ENCODE data around the gene FGL2. TPM values are rescaled to one million over a fixed set of nuclear protein-coding genes. Genes with fewer than 3 reads are reported as not detected.
"Not testable (repeated sequence)": the region's sequence is repeated elsewhere in the genome, so short reads cannot be mapped to it uniquely, and the experiment has no call there.

The FGL2 gene
- total and polyA plus RNA-seq, 4 donors, result 3.3 to 21.6 (median 17.6) TPM

DNA sequence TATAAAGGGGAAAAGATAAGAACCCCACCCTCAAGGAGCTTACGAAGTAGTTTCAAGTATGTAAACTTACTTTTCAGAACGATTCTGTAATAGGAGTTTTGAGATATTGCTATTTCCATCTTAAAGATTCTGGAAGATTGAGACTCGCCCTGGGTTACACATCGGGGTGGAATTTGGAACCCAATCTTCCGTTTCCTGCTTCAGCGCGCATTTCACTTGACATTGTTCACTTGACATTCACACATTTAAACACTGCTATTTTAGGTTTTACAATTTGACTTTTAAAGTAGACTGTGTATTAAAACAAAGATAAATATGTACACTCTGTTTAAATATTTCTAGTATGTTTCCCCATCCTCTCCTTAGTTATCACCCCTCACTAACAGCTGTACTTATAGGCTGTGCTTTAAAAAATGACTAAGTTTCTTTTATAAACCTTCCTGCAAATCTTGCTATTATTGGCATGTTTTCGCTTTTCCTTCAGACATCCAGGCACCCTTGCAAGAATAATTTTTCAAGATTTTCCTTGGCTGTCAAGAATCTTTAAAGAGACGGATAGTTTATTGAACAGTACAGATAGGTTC, 22.2 kb downstream of the FGL2 start:
- not testable (repeated sequence) for H3K9me3 ChIP-seq (ENCODE audit: control insufficient read depth in 4 of 4, insufficient read depth in 3 of 4, low read length in 3 of 4); H3K27me3 ChIP-seq (ENCODE audit: control insufficient read depth in 3 of 3, insufficient read depth in 3 of 3, low read length in 2 of 3); H3K9ac ChIP-seq (ENCODE audit: insufficient read depth in 1 of 2, low read length in 2 of 2); H3K4me3 ChIP-seq; H3K36me3 ChIP-seq (ENCODE audit: control insufficient read depth in 4 of 4, insufficient read depth in 4 of 4, low read length in 4 of 4); DNase-seq; H3K4me1 ChIP-seq (ENCODE audit: control insufficient read depth in 5 of 5, insufficient read depth in 5 of 5, low read length in 5 of 5); H3K27ac ChIP-seq (ENCODE audit: low read depth in 1 of 2, low read length in 1 of 2)
- 55 to 86% methylated on average over 9 of the region's 9 CpGs for WGBS, 2 donors
- ATAC-seq (ENCODE audit: insufficient read depth, low FRiP score), result peak; percentile 32

DNA sequence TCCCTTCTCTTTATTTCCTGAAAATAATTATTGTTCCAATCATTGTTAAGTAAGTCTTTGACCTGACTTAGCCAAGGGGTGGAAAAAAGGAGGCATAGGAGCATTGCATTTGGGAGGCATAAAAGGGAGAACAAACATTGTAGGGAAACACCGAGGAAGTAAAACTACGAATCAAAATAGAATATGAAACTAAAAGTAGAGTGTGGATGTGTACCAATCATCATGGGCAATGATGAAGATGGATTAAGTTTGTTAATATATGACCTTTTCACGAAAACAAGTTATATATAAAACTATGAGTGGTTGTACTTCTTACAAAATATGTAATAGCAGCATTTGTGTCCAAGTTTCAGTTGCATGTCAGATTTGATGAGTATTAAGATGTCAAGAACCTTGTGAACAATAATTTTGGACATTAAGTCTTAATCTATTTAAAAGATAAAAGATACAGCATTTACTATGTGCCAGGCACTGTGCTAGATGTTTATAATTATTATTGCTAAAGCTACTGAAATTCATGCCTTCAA, 24.3 kb downstream of the FGL2 start:
- H3K27ac ChIP-seq (ENCODE audit: low read depth in 1 of 2, low read length in 1 of 2); ATAC-seq (ENCODE audit: insufficient read depth, low FRiP score); H3K9ac ChIP-seq (ENCODE audit: insufficient read depth in 1 of 2, low read length in 2 of 2); DNase-seq; H3K4me1 ChIP-seq (ENCODE audit: control insufficient read depth in 5 of 5, insufficient read depth in 5 of 5, low read length in 5 of 5); H3K4me3 ChIP-seq; H3K9me3 ChIP-seq (ENCODE audit: control insufficient read depth in 4 of 4, insufficient read depth in 3 of 4, low read length in 3 of 4); H3K36me3 ChIP-seq (ENCODE audit: control insufficient read depth in 4 of 4, insufficient read depth in 4 of 4, low read length in 4 of 4); H3K27me3 ChIP-seq (ENCODE audit: control insufficient read depth in 3 of 3, insufficient read depth in 3 of 3, low read length in 2 of 3): not testable (repeated sequence)
- WGBS, 2 donors, result 64 to 73% methylated on average over 1 of the region's 3 CpGs

DNA sequence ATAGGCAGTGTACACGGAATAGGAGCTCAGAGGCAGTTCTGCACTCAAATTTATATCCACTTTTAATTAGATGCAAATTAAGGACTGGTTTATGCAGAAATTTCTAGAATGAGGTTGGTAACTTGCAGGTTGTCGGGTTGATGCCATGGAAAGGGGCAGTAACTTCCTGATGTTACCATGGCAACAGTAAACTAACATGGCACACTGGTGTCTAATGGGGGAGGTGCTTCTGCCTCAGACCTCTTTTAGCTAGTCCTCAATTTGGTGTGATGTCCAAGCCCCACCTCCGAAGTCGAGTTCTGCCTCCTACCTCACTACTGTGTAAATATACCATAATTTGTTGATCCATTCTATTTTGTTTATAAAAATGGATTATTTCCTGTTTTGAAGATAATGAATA, 25.2 kb downstream of the FGL2 start:
- not testable (repeated sequence) for ATAC-seq (ENCODE audit: insufficient read depth, low FRiP score); H3K36me3 ChIP-seq (ENCODE audit: control insufficient read depth in 4 of 4, insufficient read depth in 4 of 4, low read length in 4 of 4)
- 74 to 79% methylated on average over 3 of the region's 4 CpGs for WGBS, 2 donors

DNA sequence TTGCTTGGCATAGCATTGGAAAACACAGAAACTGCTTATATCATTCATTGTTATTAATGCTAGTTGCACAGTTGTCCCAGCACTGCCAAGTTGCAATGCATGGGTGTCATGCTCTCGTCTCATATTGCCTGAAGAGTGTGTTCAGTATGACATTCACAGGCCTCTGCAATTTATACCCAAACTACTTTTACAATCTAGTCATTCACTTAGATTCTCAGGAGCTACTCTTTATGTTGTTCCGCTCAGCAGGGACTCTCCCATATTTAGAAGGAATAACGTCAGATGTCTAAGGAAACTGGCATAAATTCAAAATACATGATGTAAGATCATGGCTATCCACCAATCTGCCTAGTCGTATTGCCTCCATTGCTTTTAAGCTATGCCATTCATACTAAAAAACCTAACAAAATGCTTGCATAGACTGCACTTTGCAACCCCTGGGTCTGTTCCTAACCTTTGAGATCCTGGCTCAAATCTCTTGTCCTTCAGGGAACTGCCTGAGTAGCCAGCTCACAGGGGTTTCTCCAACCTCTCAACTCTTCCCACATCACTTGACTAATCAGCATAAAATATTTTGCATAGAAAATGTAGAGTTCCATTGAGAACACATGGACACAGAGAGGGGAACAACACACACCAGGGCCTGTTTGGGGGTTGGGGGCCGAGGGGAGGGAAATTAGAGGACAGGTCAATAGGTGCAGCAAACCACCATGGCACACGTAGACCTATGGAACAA, 27.0 kb downstream of the FGL2 start:
- H3K9ac ChIP-seq (ENCODE audit: insufficient read depth in 1 of 2, low read length in 2 of 2); H3K27ac ChIP-seq (ENCODE audit: low read depth in 1 of 2, low read length in 1 of 2); DNase-seq; H3K36me3 ChIP-seq (ENCODE audit: control insufficient read depth in 4 of 4, insufficient read depth in 4 of 4, low read length in 4 of 4); H3K27me3 ChIP-seq (ENCODE audit: control insufficient read depth in 3 of 3, insufficient read depth in 3 of 3, low read length in 2 of 3); H3K4me1 ChIP-seq (ENCODE audit: control insufficient read depth in 5 of 5, insufficient read depth in 5 of 5, low read length in 5 of 5); H3K9me3 ChIP-seq (ENCODE audit: control insufficient read depth in 4 of 4, insufficient read depth in 3 of 4, low read length in 3 of 4); H3K4me3 ChIP-seq; ATAC-seq (ENCODE audit: insufficient read depth, low FRiP score): not testable (repeated sequence)
- 86 to 91% methylated on average over 6 of the region's 6 CpGs for WGBS, 2 donors

More for the DNA sequence above, 25.2 kb downstream of the FGL2 start:
- DNase-seq; H3K4me1 ChIP-seq (ENCODE audit: control insufficient read depth in 5 of 5, insufficient read depth in 5 of 5, low read length in 5 of 5); H3K27me3 ChIP-seq (ENCODE audit: control insufficient read depth in 3 of 3, insufficient read depth in 3 of 3, low read length in 2 of 3); H3K4me3 ChIP-seq; H3K9ac ChIP-seq (ENCODE audit: insufficient read depth in 1 of 2, low read length in 2 of 2); H3K9me3 ChIP-seq (ENCODE audit: control insufficient read depth in 4 of 4, insufficient read depth in 3 of 4, low read length in 3 of 4); H3K27ac ChIP-seq (ENCODE audit: low read depth in 1 of 2, low read length in 1 of 2): not testable (repeated sequence)

DNA sequence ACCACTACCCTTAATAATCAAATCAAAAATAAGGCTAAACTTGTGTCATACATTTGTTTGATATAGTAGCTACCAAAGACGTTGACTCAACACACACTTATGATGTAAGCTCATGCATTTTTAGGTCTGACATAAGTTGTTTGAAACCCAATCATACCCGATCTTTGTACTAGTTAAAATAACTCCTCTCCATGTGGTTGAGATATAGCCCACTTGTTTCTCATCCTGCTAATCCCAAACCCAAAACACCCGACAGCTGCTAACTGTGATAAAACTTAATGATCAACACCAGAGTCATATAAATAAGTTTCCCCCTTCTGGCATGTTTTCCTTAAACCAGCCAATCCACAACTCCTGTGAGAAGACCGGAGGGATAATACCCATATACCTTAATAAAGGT, 28.5 kb downstream of the FGL2 start:
- not testable (repeated sequence) for H3K9me3 ChIP-seq (ENCODE audit: control insufficient read depth in 4 of 4, insufficient read depth in 3 of 4, low read length in 3 of 4); H3K36me3 ChIP-seq (ENCODE audit: control insufficient read depth in 4 of 4, insufficient read depth in 4 of 4, low read length in 4 of 4); H3K9ac ChIP-seq (ENCODE audit: insufficient read depth in 1 of 2, low read length in 2 of 2); ATAC-seq (ENCODE audit: insufficient read depth, low FRiP score); H3K27me3 ChIP-seq (ENCODE audit: control insufficient read depth in 3 of 3, insufficient read depth in 3 of 3, low read length in 2 of 3); H3K4me3 ChIP-seq; H3K27ac ChIP-seq (ENCODE audit: low read depth in 1 of 2, low read length in 1 of 2); H3K4me1 ChIP-seq (ENCODE audit: control insufficient read depth in 5 of 5, insufficient read depth in 5 of 5, low read length in 5 of 5); DNase-seq
- WGBS, 2 donors, result 81 to 87% methylated on average over 4 of the region's 4 CpGs
